IMR-90 (cell line): ENCODE data around the gene BSCL2. TPM values are rescaled to one million over a fixed set of nuclear protein-coding genes. Genes with fewer than 3 reads are reported as not detected.

Experiments
- ATAC-seq: fragments of 200-7000 bp; cut with Tn5 transposase; 2 replicates; pipeline ENCODE4 v1.9.1; 2020; ENCODE audit warnings: low read depth, mild to moderate bottlenecking, moderate library complexity
- BruUV-seq: library from RNA; stranded (reverse); fragments of 400-500 nt; replicated peaks from 2 replicates; lab custom pipeline; 2021; lab: Mats Ljungman, UMichigan
- CTCF ChIA-PET: fragments of 300-600 bp; formaldehyde crosslinking; extraction: SDS; loops from one replicate; lab custom pipeline; 2021; ENCODE audit warnings: antibody characterized with exemption; lab: Yijun Ruan, JAX
- POLR2A ChIA-PET: fragments of 300-600 bp; sonication (Branson Sonifier 250); formaldehyde crosslinking; loops from one replicate; lab custom pipeline; 2022; ENCODE audit warnings: antibody characterized with exemption; ENCODE audit not compliant: unreplicated experiment; lab: Charles Lee
- DNase-seq: peaks from one replicate; pipeline ENCODE4 v3.0.0; 2013
- H2AFZ ChIP-seq: replicated peaks from 2 replicates; pipeline ENCODE3; 2013; ENCODE audit warnings: low read length, mild to moderate bottlenecking; ENCODE audit not compliant: poor library complexity
- H2AK5ac ChIP-seq: 2 replicates; pipeline ENCODE4 v1.6.1; 2013; ENCODE audit warnings: low read depth, low read length, inconsistent platforms
- H2AK9ac ChIP-seq: replicated peaks from 2 replicates; pipeline ENCODE3; 2013; ENCODE audit warnings: mild to moderate bottlenecking, low read depth, low read length, moderate library complexity; ENCODE audit not compliant: poor library complexity
- H2BK120ac ChIP-seq: 2 replicates; pipeline ENCODE4 v1.6.1; 2013; ENCODE audit warnings: low read depth, low read length, inconsistent platforms
- H2BK15ac ChIP-seq: 3 replicates; pipeline ENCODE4 v1.6.1; 2013; ENCODE audit warnings: low read depth, low read length, inconsistent platforms
- H2BK20ac ChIP-seq: 2 replicates; pipeline ENCODE4 v1.6.1; 2013; ENCODE audit warnings: low read depth, mild to moderate bottlenecking, inconsistent platforms, low read length, moderate library complexity
- H2BK5ac ChIP-seq: 2 replicates; pipeline ENCODE4 v1.6.1; 2013; ENCODE audit warnings: mild to moderate bottlenecking, low read depth, low read length, inconsistent platforms; ENCODE audit not compliant: poor library complexity, severe bottlenecking
- H3K14ac ChIP-seq: replicated peaks from 2 replicates; pipeline ENCODE4 v1.6.1; 2013; ENCODE audit warnings: low read depth, low read length, inconsistent platforms
- H3K18ac ChIP-seq: 2 replicates; pipeline ENCODE4 v1.6.1; 2013; ENCODE audit warnings: low read depth, low read length, control low read depth
- H3K23ac ChIP-seq: 2 replicates; pipeline ENCODE4 v1.6.1; 2013; ENCODE audit warnings: low read depth, low read length, inconsistent platforms
- H3K27ac ChIP-seq: 2 replicates; pipeline ENCODE4 v1.5.1; 2013; ENCODE audit warnings: mild to moderate bottlenecking, control low read depth, low read length; ENCODE audit not compliant: insufficient read depth
- H3K27me3 ChIP-seq: 2 replicates; pipeline ENCODE4 v1.6.1; 2013; ENCODE audit warnings: low read length; ENCODE audit not compliant: control insufficient read depth, insufficient read depth
- H3K36me3 ChIP-seq: 2 replicates; pipeline ENCODE4 v1.6.1; 2013; ENCODE audit warnings: low read length, mixed read lengths; ENCODE audit not compliant: control insufficient read depth, insufficient read depth
- H3K4ac ChIP-seq: 2 replicates; pipeline ENCODE4 v1.6.1; 2013; ENCODE audit warnings: low read depth, low read length, inconsistent platforms
- H3K4me1 ChIP-seq: 2 replicates; pipeline ENCODE4 v1.6.1; 2013; ENCODE audit warnings: low read length, mixed read lengths; ENCODE audit not compliant: control insufficient read depth, insufficient read depth
- H3K4me2 ChIP-seq: 2 replicates; pipeline ENCODE4 v1.6.1; 2013; ENCODE audit warnings: low read depth, mild to moderate bottlenecking, control low read depth, low read length, moderate library complexity
- H3K4me3 ChIP-seq: 2 replicates; pipeline ENCODE4 v1.5.1; 2013; ENCODE audit warnings: low read depth, mild to moderate bottlenecking, control low read depth, low read length, moderate library complexity; ENCODE audit not compliant: insufficient read depth
- H3K56ac ChIP-seq: 2 replicates; pipeline ENCODE4 v1.6.1; 2013; ENCODE audit warnings: low read length, inconsistent platforms; ENCODE audit not compliant: insufficient read depth; ENCODE audit errors: extremely low read depth
- H3K79me1 ChIP-seq, 2 experiments: 2 replicates each; pipeline ENCODE4 v1.6.1; 2013; ENCODE audit warnings: low read length in 2 of 2, inconsistent platforms in 1 of 2, low read depth in 1 of 2
- H3K9ac ChIP-seq: 2 replicates; pipeline ENCODE4 v1.6.1; 2013; ENCODE audit warnings: low read depth, low read length, control low read depth
- H3K9me1 ChIP-seq: 2 replicates; pipeline ENCODE4 v1.6.1; 2013; ENCODE audit warnings: low read length, inconsistent platforms; ENCODE audit not compliant: insufficient read depth
- H3K9me3 ChIP-seq: 2 replicates; pipeline ENCODE4 v1.6.1; 2013; ENCODE audit warnings: low read length; ENCODE audit not compliant: control insufficient read depth, insufficient read depth
- H4K20me1 ChIP-seq: 2 replicates; pipeline ENCODE4 v1.6.1; 2013; ENCODE audit warnings: low read length, inconsistent platforms; ENCODE audit not compliant: insufficient read depth
- H4K5ac ChIP-seq: 2 replicates; pipeline ENCODE4 v1.6.1; 2013; ENCODE audit warnings: mild to moderate bottlenecking, low read depth, low read length, control low read depth
- H4K8ac ChIP-seq, 2 experiments: 2 replicates each; pipeline ENCODE4 v1.6.1; 2013; ENCODE audit warnings: low read depth in 2 of 2, low read length in 2 of 2, control low read depth in 1 of 2, inconsistent platforms in 1 of 2
- H4K91ac ChIP-seq: 2 replicates; pipeline ENCODE4 v1.6.1; 2013; ENCODE audit warnings: low read depth, low read length, inconsistent platforms; ENCODE audit not compliant: insufficient read depth
- BHLHE40 ChIP-seq: fragments of 150-350 bp; IDR thresholded peaks from 2 replicates; pipeline ENCODE4 v1.6.1; 2016; ENCODE audit warnings: mild to moderate bottlenecking, low read depth, low read length
- CEBPB ChIP-seq: IDR thresholded peaks from 2 replicates; pipeline ENCODE4 v1.6.1; 2012; ENCODE audit warnings: low read depth, low read length, improper control_type of control experiment
- FOS ChIP-seq: fragments of 150-350 bp; IDR thresholded peaks from 2 replicates; pipeline ENCODE4 v1.6.1; 2016; ENCODE audit warnings: low read depth, low read length
- MAFK ChIP-seq: IDR thresholded peaks from 2 replicates; pipeline ENCODE4 v1.6.1; 2012; ENCODE audit warnings: low read depth, low read length, improper control_type of control experiment
- MAZ ChIP-seq: IDR thresholded peaks from 2 replicates; pipeline ENCODE4 v1.6.1; 2012; ENCODE audit warnings: low read depth, mild to moderate bottlenecking, low read length, improper control_type of control experiment, moderate library complexity, borderline replicate concordance
- MXI1 ChIP-seq: IDR thresholded peaks from 2 replicates; pipeline ENCODE4 v1.6.1; 2012; ENCODE audit warnings: low read depth, mild to moderate bottlenecking, low read length, moderate library complexity, borderline replicate concordance
- NFE2L2 ChIP-seq: fragments of 150-350 bp; IDR thresholded peaks from 2 replicates; pipeline ENCODE4 v1.6.1; 2016; ENCODE audit warnings: low read depth, mild to moderate bottlenecking, low read length
- POLR2A ChIP-seq: IDR thresholded peaks from 2 replicates; pipeline ENCODE4 v1.6.1; 2012; ENCODE audit warnings: mild to moderate bottlenecking, low read depth, low read length
- RCOR1 ChIP-seq: IDR thresholded peaks from 2 replicates; pipeline ENCODE4 v1.6.1; 2012; ENCODE audit warnings: mild to moderate bottlenecking, low read length, improper control_type of control experiment; ENCODE audit not compliant: insufficient replicate concordance
- RFX5 ChIP-seq: IDR thresholded peaks from 2 replicates; pipeline ENCODE4 v1.8.0; 2012; ENCODE audit warnings: low read depth, mild to moderate bottlenecking, low read length, moderate library complexity
- SMC3 ChIP-seq: fragments of 150-350 bp; IDR thresholded peaks from 2 replicates; pipeline ENCODE4 v1.6.1; 2016; ENCODE audit warnings: low read depth, mild to moderate bottlenecking, antibody characterized with exemption, low read length, moderate library complexity
- USF2 ChIP-seq: fragments of 150-350 bp; IDR thresholded peaks from 2 replicates; pipeline ENCODE4 v1.6.1; 2017; ENCODE audit warnings: mild to moderate bottlenecking, antibody characterized with exemption, low read length, low read depth
- WGBS, 2 experiments: methylation state at CpG; one replicate each; pipeline versions ENCODE4 v1.1.5 to v1.1.7; 2013; ENCODE audit warnings: missing lambda C conversion rate in 2 of 2; ENCODE audit not compliant: insufficient read length in 1 of 2; ENCODE audit errors: extremely low coverage in 2 of 2; 5-methylcytosine and 5-hydroxymethylcytosine counted together
- dilution Hi-C: fragments of 300-500 bp; cut with HindIII; formaldehyde crosslinking; loops from one replicate; pipeline ENCODE4 v1.14.3; 2018; ENCODE audit warnings: low sequenced_read_pairs; ENCODE audit not compliant: unreplicated experiment
- in situ Hi-C: fragments of 300-500 bp; cut with MboI; formaldehyde crosslinking; loops from 3 replicates; pipeline ENCODE4 v1.14.3; 2019; ENCODE audit warnings: low sequenced_read_pairs, inconsistent platforms, mixed read lengths
- intact Hi-C: fragments of 100-400 bp; cut with micrococcal nuclease; formaldehyde crosslinking; loops from 2 replicates; pipeline ENCODE4 v1.10.0; 2022
- polyA plus RNA-seq, 3 experiments: library from polyadenylated mRNA; depleted of rRNA; stranded (reverse); fragments of >200 nt; gene quantifications; 2 replicates each; pipeline ENCODE4 v1.2.3, GENCODE V29; 2012; ENCODE audit warnings: low replicate concordance in 1 of 3
- total RNA-seq: library from RNA; depleted of rRNA; stranded (reverse); fragments of >200 nt; gene quantifications from 2 replicates; pipeline ENCODE4 v1.2.3, GENCODE V29; 2012
- TF ChIP-seq, protein P1 (sequence below): conservative IDR thresholded peaks from 2 replicates; pipeline ENCODE4 v1.5.1; 2012; ENCODE audit warnings: mild to moderate bottlenecking, low read depth, low read length, improper control_type of control experiment

BSCL2 gene
- total and polyA plus RNA-seq, 2 of the 4 experiments (the other 2 are of a cell fraction) = 26.2 to 47.1 TPM

- Histone ChIP-seq H3K4me3 (no peak overlapping the region), H3K27me3 (no peaks in the 10 kb centered on the region), H3K36me3 (peaks cover 21% of the 10 kb centered on the region), H3K4me2 (peak overlapping the region; percentile 2; the same call in 1 of the 2 replicates), H4K5ac (no peak overlapping the region; the same call in 1 of the 2 replicates), H3K27ac (no peak overlapping the region), H2BK120ac (no peak overlapping the region), H4K20me1 (0 out of 2 replicates have a peak, but pooled peaks cover 6% of the 10 kb centered on the region), H2AK9ac (peak overlapping the region; percentile 73), H4K91ac (peak overlapping the region; percentile 9; the same call in 1 of the 2 replicates), H3K9me1 (peaks cover 6% of the 10 kb centered on the region; the same call in 1 of the 2 replicates), H3K23ac (peak overlapping the region; percentile 5; the same call in 1 of the 2 replicates), H3K18ac (no peak overlapping the region), H2BK20ac (no peak overlapping the region), H3K14ac (no peak overlapping the region; the same call in 1 of the 2 replicates), H3K9me3 (no peaks in the 10 kb centered on the region), H2BK15ac (peak overlapping the region; percentile 4; the same call in 1 of the 3 replicates), H3K4ac (peak overlapping the region; percentile 4; the same call in 1 of the 2 replicates), H3K79me1 (no peaks in the 10 kb centered on the region), H4K8ac (peak overlapping the region; percentile 54 to 60; a peak in 2 of 4 replicates), H3K4me1 (peaks cover 9% of the 10 kb centered on the region; the same call in 1 of the 2 replicates), H3K56ac (no peak overlapping the region), H2AFZ (peak overlapping the region; percentile 48), H2AK5ac (peak overlapping the region; percentile 66), H2BK5ac (no peak overlapping the region), H3K9ac (no peak overlapping the region)
- intact Hi-C loops = no loop called here
- DNase-seq (no peak), ATAC-seq (no peak; the same call in 1 of the 2 replicates)
- no peak for TF ChIP-seq RFX5
- TF ChIP-seq POLR2A = no peak
- no peak for TF ChIP-seq NFE2L2
- no peak for TF ChIP-seq USF2
- no peak for TF ChIP-seq FOS
- TF ChIP-seq SMC3 = no peak
- TF ChIP-seq, protein P1, sequence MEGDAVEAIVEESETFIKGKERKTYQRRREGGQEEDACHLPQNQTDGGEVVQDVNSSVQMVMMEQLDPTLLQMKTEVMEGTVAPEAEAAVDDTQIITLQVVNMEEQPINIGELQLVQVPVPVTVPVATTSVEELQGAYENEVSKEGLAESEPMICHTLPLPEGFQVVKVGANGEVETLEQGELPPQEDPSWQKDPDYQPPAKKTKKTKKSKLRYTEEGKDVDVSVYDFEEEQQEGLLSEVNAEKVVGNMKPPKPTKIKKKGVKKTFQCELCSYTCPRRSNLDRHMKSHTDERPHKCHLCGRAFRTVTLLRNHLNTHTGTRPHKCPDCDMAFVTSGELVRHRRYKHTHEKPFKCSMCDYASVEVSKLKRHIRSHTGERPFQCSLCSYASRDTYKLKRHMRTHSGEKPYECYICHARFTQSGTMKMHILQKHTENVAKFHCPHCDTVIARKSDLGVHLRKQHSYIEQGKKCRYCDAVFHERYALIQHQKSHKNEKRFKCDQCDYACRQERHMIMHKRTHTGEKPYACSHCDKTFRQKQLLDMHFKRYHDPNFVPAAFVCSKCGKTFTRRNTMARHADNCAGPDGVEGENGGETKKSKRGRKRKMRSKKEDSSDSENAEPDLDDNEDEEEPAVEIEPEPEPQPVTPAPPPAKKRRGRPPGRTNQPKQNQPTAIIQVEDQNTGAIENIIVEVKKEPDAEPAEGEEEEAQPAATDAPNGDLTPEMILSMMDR = no peak
- TF ChIP-seq MAZ = no peak
- TF ChIP-seq MAFK = no peak
- TF ChIP-seq MXI1 = no peak
- TF ChIP-seq CEBPB = no peak
- no peak for TF ChIP-seq BHLHE40
- TF ChIP-seq RCOR1 = no peak
- ChIA-PET CTCF (interaction anchor here (2.0 kb wide), 1 partner anchor 9 kb away, joined by 5 read pairs; the partner anchor contains the start of gene UBXN1), POLR2A (no interaction called here)
- WGBS, 2 experiments = no CpG with 5 or more reads among the region's 1 CpG
- in situ Hi-C loops = no loop called here
- BruUV-seq = no TSS peak
- dilution Hi-C loops = no loop called here
Measured at GRCh38 chr11:62688491-62688890, 18.7 kb downstream of the BSCL2 start.
